Neural progenitor cell (in vitro differentiated cells): ENCODE data around the gene AMBRA1. TPM values are rescaled to one million over a fixed set of nuclear protein-coding genes. Genes with fewer than 3 reads are reported as not detected.
A peak's percentile ranks its signal among the peaks of the same experiment; 100 is the strongest.

ENCODE experiments used
- DNase-seq: peaks from one replicate; pipeline ENCODE4 v3.0.0-alpha.2; 2016; ENCODE audit warnings: low spot score
- H2AFZ ChIP-seq: fragments of 200-600 bp; sonication (generic); replicated peaks from 2 replicates; pipeline ENCODE4 v1.6.1; 2016; ENCODE audit warnings: antibody characterized with exemption
- H3F3A ChIP-seq: fragments of 200-600 bp; sonication (generic); 2 replicates; pipeline ENCODE4 v1.6.1; 2016; ENCODE audit warnings: antibody characterized with exemption, low read depth
- H3K27ac ChIP-seq: fragments of 200-600 bp; sonication (generic); 2 replicates; pipeline ENCODE4 v1.5.1; 2016; ENCODE audit warnings: mild to moderate bottlenecking
- H3K27me3 ChIP-seq: fragments of 200-600 bp; sonication (generic); 2 replicates; pipeline ENCODE4 v1.6.1; 2016; ENCODE audit warnings: mild to moderate bottlenecking, moderate library complexity
- H3K36me3 ChIP-seq: fragments of 200-600 bp; sonication (generic); 2 replicates; pipeline ENCODE4 v1.5.1; 2016
- H3K4me1 ChIP-seq: fragments of 200-600 bp; sonication (generic); 2 replicates; pipeline ENCODE4 v1.6.1; 2016; ENCODE audit warnings: mixed run types
- H3K4me2 ChIP-seq: fragments of 200-600 bp; sonication (generic); 2 replicates; pipeline ENCODE4 v1.6.1; 2016
- H3K4me3 ChIP-seq: fragments of 200-600 bp; sonication (generic); 2 replicates; pipeline ENCODE4 v1.5.1; 2016
- H3K79me2 ChIP-seq: fragments of 200-600 bp; sonication (generic); 2 replicates; pipeline ENCODE4 v1.6.1; 2016; ENCODE audit warnings: low read depth
- H3K9ac ChIP-seq: fragments of 200-600 bp; sonication (generic); 2 replicates; pipeline ENCODE4 v1.6.1; 2016
- H3K9me3 ChIP-seq: fragments of 200-600 bp; sonication (generic); 2 replicates; pipeline ENCODE4 v1.5.1; 2016; ENCODE audit warnings: low read depth
- H4K20me1 ChIP-seq: fragments of 200-600 bp; sonication (generic); 2 replicates; pipeline ENCODE4 v1.6.1; 2016; ENCODE audit warnings: low read depth
- H3K27ac Mint-ChIP-seq: 3 replicates; pipeline ENCODE4 v1.8.0; 2021; ENCODE audit warnings: mixed read lengths
- H3K27me3 Mint-ChIP-seq: 2 replicates; pipeline ENCODE4 v1.8.0; 2022; ENCODE audit warnings: low read depth, mild to moderate bottlenecking, inconsistent platforms, moderate library complexity, mixed read lengths; ENCODE audit not compliant: insufficient read depth
- H3K36me3 Mint-ChIP-seq: 3 replicates; pipeline ENCODE4 v1.8.0; 2021; ENCODE audit warnings: mixed read lengths
- H3K4me1 Mint-ChIP-seq: 3 replicates; pipeline ENCODE4 v1.8.0; 2021; ENCODE audit warnings: mixed read lengths
- H3K4me3 Mint-ChIP-seq: 3 replicates; pipeline ENCODE4 v1.8.0; 2021; ENCODE audit warnings: mild to moderate bottlenecking, moderate library complexity, mixed read lengths
- H3K9me3 Mint-ChIP-seq: 3 replicates; pipeline ENCODE4 v1.8.0; 2020; ENCODE audit warnings: mixed read lengths
- EZH2 ChIP-seq: fragments of 200-600 bp; sonication (generic); IDR thresholded peaks from 2 replicates; pipeline ENCODE4 v1.6.1; 2017; ENCODE audit warnings: antibody characterized with exemption, mild to moderate bottlenecking, moderate library complexity
- EZH2phosphoT487 ChIP-seq: fragments of 200-600 bp; sonication (generic); IDR thresholded peaks from 2 replicates; pipeline ENCODE4 v1.6.1; 2017; ENCODE audit warnings: antibody characterized with exemption
- total RNA-seq: library from RNA; depleted of rRNA; stranded (reverse); fragments of >200 nt; gene quantifications from 2 replicates; pipeline ENCODE4 v1.2.3, GENCODE V29; 2015; ENCODE audit warnings: low replicate concordance
- TF ChIP-seq, protein P1 (sequence below): fragments of 200-600 bp; sonication (generic); IDR thresholded peaks from 2 replicates; pipeline ENCODE4 v1.5.1; 2017; ENCODE audit warnings: antibody characterized with exemption, mild to moderate bottlenecking

AMBRA1 gene
- total RNA-seq, result 20.7 and 35.9 TPM in 2 replicates

- peak within 1 kb of the TSS; percentile 95 for H2AFZ ChIP-seq
- H3K4me2 ChIP-seq, result peak within 1 kb of the TSS; percentile 89
- H3K27me3 ChIP-seq, result no peaks in the 10 kb centered on the region
- peaks cover 50% of the 10 kb centered on the region for H3K79me2 ChIP-seq
- Mint-ChIP-seq H3K36me3 (peaks cover 2% of the 10 kb centered on the region), H3K27me3 (peaks cover 5% of the 10 kb centered on the region), H3K9me3 (no peaks in the 10 kb centered on the region), H3K27ac (peak within 1 kb of the TSS; percentile 64), H3K4me3 (peak within 1 kb of the TSS; percentile 98), H3K4me1 (peaks cover 25% of the 10 kb centered on the region)
- peak within 1 kb of the TSS; percentile 77 for H3K27ac ChIP-seq
- peak within 1 kb of the TSS; percentile 97 for H3K4me3 ChIP-seq
- DNase-seq, result peak; percentile 95
- peaks cover 6% of the 10 kb centered on the region for H3F3A ChIP-seq
- peaks cover 36% of the 10 kb centered on the region for H4K20me1 ChIP-seq
- H3K9me3 ChIP-seq, result no peaks in the 10 kb centered on the region
- peak; percentile 12 for TF ChIP-seq EZH2
- peak; percentile 36 for TF ChIP-seq EZH2phosphoT487
- TF ChIP-seq, protein P1, sequence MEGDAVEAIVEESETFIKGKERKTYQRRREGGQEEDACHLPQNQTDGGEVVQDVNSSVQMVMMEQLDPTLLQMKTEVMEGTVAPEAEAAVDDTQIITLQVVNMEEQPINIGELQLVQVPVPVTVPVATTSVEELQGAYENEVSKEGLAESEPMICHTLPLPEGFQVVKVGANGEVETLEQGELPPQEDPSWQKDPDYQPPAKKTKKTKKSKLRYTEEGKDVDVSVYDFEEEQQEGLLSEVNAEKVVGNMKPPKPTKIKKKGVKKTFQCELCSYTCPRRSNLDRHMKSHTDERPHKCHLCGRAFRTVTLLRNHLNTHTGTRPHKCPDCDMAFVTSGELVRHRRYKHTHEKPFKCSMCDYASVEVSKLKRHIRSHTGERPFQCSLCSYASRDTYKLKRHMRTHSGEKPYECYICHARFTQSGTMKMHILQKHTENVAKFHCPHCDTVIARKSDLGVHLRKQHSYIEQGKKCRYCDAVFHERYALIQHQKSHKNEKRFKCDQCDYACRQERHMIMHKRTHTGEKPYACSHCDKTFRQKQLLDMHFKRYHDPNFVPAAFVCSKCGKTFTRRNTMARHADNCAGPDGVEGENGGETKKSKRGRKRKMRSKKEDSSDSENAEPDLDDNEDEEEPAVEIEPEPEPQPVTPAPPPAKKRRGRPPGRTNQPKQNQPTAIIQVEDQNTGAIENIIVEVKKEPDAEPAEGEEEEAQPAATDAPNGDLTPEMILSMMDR, result no peak
- H3K4me1 ChIP-seq, result peaks cover 11% of the 10 kb centered on the region
- H3K36me3 ChIP-seq, result no peaks in the 10 kb centered on the region
- H3K9ac ChIP-seq, result peak within 1 kb of the TSS; percentile 71
Measured at GRCh38 chr11:46593550-46594373, at the start of gene AMBRA1. Gene AMBRA1, minus strand, starts transcription at chr11:46594023. Its CDS starts 45,643 bp downstream, at chr11:46548380.

DNA sequence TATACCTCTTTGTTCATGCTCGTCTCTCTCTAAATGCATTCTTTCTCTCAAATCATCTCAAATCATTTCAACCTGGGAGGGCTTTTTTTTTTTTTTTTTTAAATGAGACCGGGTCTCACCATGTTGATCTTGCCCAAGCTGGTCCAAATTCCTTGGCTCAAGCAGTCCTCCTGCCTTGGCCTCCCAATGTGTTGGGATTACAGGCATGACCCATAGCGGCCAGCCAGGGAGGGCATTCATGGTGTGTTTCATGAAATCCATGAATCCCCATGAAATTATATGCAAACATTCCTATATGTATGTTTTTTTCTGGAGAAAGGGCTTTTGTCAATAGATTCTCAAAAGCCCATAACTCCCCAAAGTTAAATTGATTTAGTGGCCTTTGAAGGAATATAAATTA lies 49.7 kb upstream of the AMBRA1 start:
- no peaks in the 10 kb centered on the region for H3K36me3 ChIP-seq
- Mint-ChIP-seq H3K27me3 (peaks cover 2% of the 10 kb centered on the region), H3K36me3 (peaks cover 13% of the 10 kb centered on the region), H3K9me3 (no peaks in the 10 kb centered on the region), H3K4me3 (no peak overlapping the region), H3K27ac (no peak overlapping the region), H3K4me1 (no peaks in the 10 kb centered on the region)
- no peaks in the 10 kb centered on the region for H4K20me1 ChIP-seq
- TF ChIP-seq EZH2phosphoT487 (no peak), EZH2 (no peak)
- TF ChIP-seq, protein P1, result no peak
- no peaks in the 10 kb centered on the region for H3K79me2 ChIP-seq
- H3F3A ChIP-seq, result no peaks in the 10 kb centered on the region
- no peaks in the 10 kb centered on the region for H3K4me1 ChIP-seq
- H3K9ac ChIP-seq, result no peak overlapping the region
- no peaks in the 10 kb centered on the region for H3K27me3 ChIP-seq
- H3K4me2 ChIP-seq, result no peak overlapping the region
- H3K4me3 ChIP-seq, result no peak overlapping the region
- H3K27ac ChIP-seq, result no peak overlapping the region
- no peaks in the 10 kb centered on the region for H3K9me3 ChIP-seq
- no peak for DNase-seq
- H2AFZ ChIP-seq, result no peak overlapping the region

GRCh38 chr11:46642627-46643335 lies 49.0 kb upstream of the AMBRA1 start:
- H3K4me3 Mint-ChIP-seq, result no peak overlapping the region
- H3K4me1 Mint-ChIP-seq, result no peaks in the 10 kb centered on the region
- TF ChIP-seq, protein P1, result no peak
- TF ChIP-seq EZH2 (no peak), EZH2phosphoT487 (no peak)
- Histone ChIP-seq H3K36me3 (no peaks in the 10 kb centered on the region), H3K4me3 (no peak overlapping the region), H3K9me3 (no peaks in the 10 kb centered on the region), H3K9ac (no peak overlapping the region), H3K27me3 (no peaks in the 10 kb centered on the region), H3K27ac (no peak overlapping the region), H4K20me1 (no peaks in the 10 kb centered on the region), H3K79me2 (no peaks in the 10 kb centered on the region), H3K4me2 (no peak overlapping the region), H3F3A (no peaks in the 10 kb centered on the region), H3K4me1 (no peaks in the 10 kb centered on the region), H2AFZ (no peak overlapping the region)
- H3K36me3 Mint-ChIP-seq, result peaks cover 13% of the 10 kb centered on the region
- DNase-seq, result no peak
- no peak overlapping the region for H3K27ac Mint-ChIP-seq
- no peaks in the 10 kb centered on the region for H3K27me3 Mint-ChIP-seq
- no peaks in the 10 kb centered on the region for H3K9me3 Mint-ChIP-seq
